BE2C (cell line): ENCODE results near the gene ZNF132.
"Not testable (repeated sequence)": the region's sequence is repeated elsewhere in the genome, so short reads cannot be mapped to it uniquely, and the experiment has no call there.

ENCODE experiments used
- DNase-seq: peaks from one replicate; pipeline ENCODE4 v3.0.0-alpha.2; 2020
- H3K27me3 ChIP-seq: fragments of 250-450 bp; sonication (Bioruptor Pico); 2 replicates; pipeline ENCODE4 v1.5.1; 2020; ENCODE audit warnings: mild to moderate bottlenecking
- H3K36me3 ChIP-seq: fragments of 250-450 bp; sonication (Bioruptor Pico); 2 replicates; pipeline ENCODE4 v1.5.1; 2020; ENCODE audit warnings: mild to moderate bottlenecking
- H3K4me1 ChIP-seq: fragments of 250-450 bp; sonication (Bioruptor Pico); 2 replicates; pipeline ENCODE4 v1.5.1; 2020
- H3K4me3 ChIP-seq: 2 replicates; pipeline ENCODE4 v1.5.1; 2011; ENCODE audit warnings: low read depth, low read length
- H3K9me3 ChIP-seq: fragments of 250-450 bp; sonication (Bioruptor Pico); 2 replicates; pipeline ENCODE4 v1.5.1; 2020
- CTCF ChIP-seq: IDR thresholded peaks from 2 replicates; pipeline ENCODE4 v1.5.1; 2012; ENCODE audit warnings: mild to moderate bottlenecking, low read depth, low read length

The ZNF132 gene

GRCh38 chr19:58456111-58456510 is 16.2 kb upstream of the ZNF132 start:
- no peak for TF ChIP-seq CTCF
- Histone ChIP-seq H3K27me3 (no peaks in the 10 kb centered on the region), H3K36me3 (0 out of 2 replicates have a peak, but pooled peaks cover 3% of the 10 kb centered on the region), H3K4me1 (no peaks in the 10 kb centered on the region), H3K4me3 (no peak overlapping the region), H3K9me3 (no peaks in the 10 kb centered on the region)
- no peak for DNase-seq

GRCh38 chr19:58455306-58455705 is 15.4 kb upstream of the ZNF132 start:
- no peak for DNase-seq
- Histone ChIP-seq H3K9me3 (no peaks in the 10 kb centered on the region), H3K4me1 (no peaks in the 10 kb centered on the region), H3K36me3 (0 out of 2 replicates have a peak, but pooled peaks cover 3% of the 10 kb centered on the region), H3K4me3 (no peak overlapping the region), H3K27me3 (no peaks in the 10 kb centered on the region)
- no peak for TF ChIP-seq CTCF

- H3K9me3 ChIP-seq: no peaks in the 10 kb centered on the region
- DNase-seq: no peak
- H3K4me3 ChIP-seq: no peak overlapping the region
- no peaks in the 10 kb centered on the region for H3K27me3 ChIP-seq
- H3K36me3 ChIP-seq: 0 out of 2 replicates have a peak, but pooled peaks cover 3% of the 10 kb centered on the region
- no peaks in the 10 kb centered on the region for H3K4me1 ChIP-seq
- TF ChIP-seq CTCF: no peak
Observed at GRCh38 chr19:58453743-58454142, 13.8 kb upstream of the ZNF132 start.

GRCh38 chr19:58451358-58452101 is 11.6 kb upstream of the ZNF132 start, which contains the start of gene ZNF324B:
Gene ZNF324B (plus strand): TSS chr19:58451622. CDS start chr19:58453702, 2,080 bp downstream.
- peak; percentile 98 for DNase-seq
- Histone ChIP-seq H3K27me3 (no peaks in the 10 kb centered on the region; the same call in 1 of the 2 replicates), H3K36me3 (0 out of 2 replicates have a peak, but pooled peaks cover 1% of the 10 kb centered on the region), H3K9me3 (peaks cover 3% of the 10 kb centered on the region; the same call in 1 of the 2 replicates), H3K4me1 (no peaks in the 10 kb centered on the region), H3K4me3 (peak within 1 kb of the TSS; percentile 64)
- no peak for TF ChIP-seq CTCF

- Histone ChIP-seq H3K27me3 (peaks cover 3% of the 10 kb centered on the region; the same call in 1 of the 2 replicates), H3K9me3 (peaks cover 3% of the 10 kb centered on the region; the same call in 1 of the 2 replicates), H3K4me3 (peak overlapping the region; percentile 64), H3K4me1 (no peaks in the 10 kb centered on the region), H3K36me3 (no peaks in the 10 kb centered on the region)
- TF ChIP-seq CTCF: no peak
- DNase-seq: no peak
Observed at GRCh38 chr19:58450856-58451357, 11.0 kb upstream of the ZNF132 start.

- not testable (repeated sequence) for H3K27me3 ChIP-seq, DNase-seq, H3K9me3 ChIP-seq, H3K36me3 ChIP-seq, H3K4me3 ChIP-seq, H3K4me1 ChIP-seq
Observed at GRCh38 chr19:58449980-58450379, 10.0 kb upstream of the ZNF132 start.

GRCh38 chr19:58448860-58449259 is 8.9 kb upstream of the ZNF132 start:
- not testable (repeated sequence) for H3K4me3 ChIP-seq, H3K9me3 ChIP-seq, H3K27me3 ChIP-seq, DNase-seq, H3K4me1 ChIP-seq, H3K36me3 ChIP-seq

GRCh38 chr19:58442986-58443385 is 3.0 kb upstream of the ZNF132 start:
- not testable (repeated sequence) for H3K4me3 ChIP-seq, DNase-seq, H3K36me3 ChIP-seq, H3K27me3 ChIP-seq, H3K9me3 ChIP-seq, H3K4me1 ChIP-seq
